A673 (cell line): Measurements from ENCODE around the gene ARPC1A.

Experiments
- EZH2 ChIP-seq: fragments of 200-600 bp; sonication (generic); IDR thresholded peaks from 2 replicates; pipeline ENCODE4 v1.6.1; 2017; ENCODE audit warnings: borderline replicate concordance, low read depth, mild to moderate bottlenecking, mixed read lengths, antibody characterized with exemption, low read length; ENCODE audit not compliant: poor library complexity, severe bottlenecking
- TF ChIP-seq, protein P1 (sequence below): fragments of 300-800, 200-600 bp; sonication (generic); conservative IDR thresholded peaks from 2 replicates; pipeline ENCODE4 v1.5.1; 2017; ENCODE audit warnings: low read depth, mild to moderate bottlenecking, antibody characterized with exemption, low read length, moderate library complexity, mixed read lengths

DNA sequence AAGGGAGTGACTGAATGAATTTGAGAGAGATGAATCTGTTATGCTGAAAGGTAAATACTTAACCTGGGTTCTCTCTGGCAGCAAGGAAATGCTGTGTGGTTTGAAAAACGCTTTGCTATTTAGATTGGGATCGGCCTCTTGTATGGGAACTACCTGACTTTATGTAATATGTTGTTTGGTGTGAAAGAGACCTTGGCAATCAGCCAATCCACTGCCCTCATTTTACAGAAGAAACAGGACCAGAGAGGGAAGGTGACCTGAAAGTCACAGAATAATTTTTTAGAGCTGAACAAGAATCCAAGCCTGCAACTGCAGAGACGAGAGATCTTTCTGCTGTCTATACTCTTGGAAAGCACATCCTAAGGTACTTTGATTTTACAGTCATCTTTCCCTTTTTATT is 84.1 kb downstream of the ARPC1A start:
- TF ChIP-seq, protein P1, sequence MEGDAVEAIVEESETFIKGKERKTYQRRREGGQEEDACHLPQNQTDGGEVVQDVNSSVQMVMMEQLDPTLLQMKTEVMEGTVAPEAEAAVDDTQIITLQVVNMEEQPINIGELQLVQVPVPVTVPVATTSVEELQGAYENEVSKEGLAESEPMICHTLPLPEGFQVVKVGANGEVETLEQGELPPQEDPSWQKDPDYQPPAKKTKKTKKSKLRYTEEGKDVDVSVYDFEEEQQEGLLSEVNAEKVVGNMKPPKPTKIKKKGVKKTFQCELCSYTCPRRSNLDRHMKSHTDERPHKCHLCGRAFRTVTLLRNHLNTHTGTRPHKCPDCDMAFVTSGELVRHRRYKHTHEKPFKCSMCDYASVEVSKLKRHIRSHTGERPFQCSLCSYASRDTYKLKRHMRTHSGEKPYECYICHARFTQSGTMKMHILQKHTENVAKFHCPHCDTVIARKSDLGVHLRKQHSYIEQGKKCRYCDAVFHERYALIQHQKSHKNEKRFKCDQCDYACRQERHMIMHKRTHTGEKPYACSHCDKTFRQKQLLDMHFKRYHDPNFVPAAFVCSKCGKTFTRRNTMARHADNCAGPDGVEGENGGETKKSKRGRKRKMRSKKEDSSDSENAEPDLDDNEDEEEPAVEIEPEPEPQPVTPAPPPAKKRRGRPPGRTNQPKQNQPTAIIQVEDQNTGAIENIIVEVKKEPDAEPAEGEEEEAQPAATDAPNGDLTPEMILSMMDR = no peak
- no peak for TF ChIP-seq EZH2
